GM12878 (cell line): Measurements from ENCODE around the gene SPTLC2. TPM values are rescaled to one million over a fixed set of nuclear protein-coding genes. Genes with fewer than 3 reads are reported as not detected.

ENCODE experiments used
- BMI1 ChIP-seq: fragments of 450-650 bp; IDR thresholded peaks from 2 replicates; pipeline ENCODE4 v1.6.1; 2016; ENCODE audit warnings: mild to moderate bottlenecking, moderate library complexity, borderline replicate concordance
- E2F8 ChIP-seq: fragments of 450-650 bp; IDR thresholded peaks from 2 replicates; pipeline ENCODE4 v1.6.1; 2018; ENCODE audit warnings: mild to moderate bottlenecking, low read depth, moderate library complexity; ENCODE audit not compliant: partially characterized antibody
- E4F1 ChIP-seq: fragments of 450-650 bp; IDR thresholded peaks from 2 replicates; pipeline ENCODE4 v1.6.1; 2018; ENCODE audit warnings: borderline replicate concordance, mild to moderate bottlenecking; ENCODE audit not compliant: partially characterized antibody
- IKZF1 ChIP-seq: fragments of 450-650 bp; conservative IDR thresholded peaks from 2 replicates; pipeline ENCODE4 v1.6.1; 2017; ENCODE audit warnings: antibody characterized with exemption, mild to moderate bottlenecking
- IKZF2 ChIP-seq, 2 experiments: fragments of 450-650 bp; IDR thresholded peaks; 2 replicates each; pipeline ENCODE4 v1.6.1; 2017; ENCODE audit warnings: mild to moderate bottlenecking in 2 of 2, moderate library complexity in 2 of 2
- KAT2A ChIP-seq: conservative IDR thresholded peaks from 2 replicates; pipeline ENCODE4 v1.6.1; 2011; ENCODE audit warnings: low read depth, low read length; ENCODE audit not compliant: control insufficient read depth
- MAX ChIP-seq: IDR thresholded peaks from 2 replicates; pipeline ENCODE4 v1.6.1; 2012; ENCODE audit warnings: low read depth, low read length, improper control_type of control experiment
- MYB ChIP-seq: fragments of 150-350 bp; IDR thresholded peaks from 2 replicates; pipeline ENCODE4 v1.6.1; 2014; ENCODE audit warnings: mild to moderate bottlenecking, low read depth, low read length, borderline replicate concordance
- MYC ChIP-seq: IDR thresholded peaks from 2 replicates; pipeline ENCODE4 v1.6.1; 2011; ENCODE audit warnings: mild to moderate bottlenecking, low read length, moderate library complexity, inconsistent platforms; ENCODE audit not compliant: insufficient read depth, insufficient replicate concordance, insufficient read length, severe bottlenecking
- NFXL1 ChIP-seq: fragments of 450-650 bp; IDR thresholded peaks from 2 replicates; pipeline ENCODE4 v1.6.1; 2017; ENCODE audit warnings: antibody characterized with exemption, mild to moderate bottlenecking, borderline replicate concordance
- NKRF ChIP-seq: fragments of 450-650 bp; conservative IDR thresholded peaks from 2 replicates; pipeline ENCODE4 v1.6.1; 2017; ENCODE audit warnings: mild to moderate bottlenecking, moderate library complexity
- POU2F2 ChIP-seq: IDR thresholded peaks from 3 replicates; pipeline ENCODE4 v1.6.1; 2011; ENCODE audit warnings: low read depth, mild to moderate bottlenecking, low read length, borderline replicate concordance
- RB1 ChIP-seq: fragments of 450-650 bp; formaldehyde crosslinking; IDR thresholded peaks from 2 replicates; pipeline ENCODE4 v1.6.1; 2017; ENCODE audit warnings: mild to moderate bottlenecking, borderline replicate concordance
- RBBP5 ChIP-seq: fragments of 200-600 bp; sonication (generic); conservative IDR thresholded peaks from 2 replicates; pipeline ENCODE4 v1.6.1; 2016
- RFX5 ChIP-seq: IDR thresholded peaks from 2 replicates; pipeline ENCODE4 v1.6.1; 2011; ENCODE audit warnings: low read depth, low read length, improper control_type of control experiment
- SKIL ChIP-seq: fragments of 450-650 bp; IDR thresholded peaks from 2 replicates; pipeline ENCODE4 v1.6.1; 2017; ENCODE audit warnings: mild to moderate bottlenecking, low read depth, inconsistent platforms; ENCODE audit not compliant: poor library complexity, severe bottlenecking
- SPI1 ChIP-seq: IDR thresholded peaks from 2 replicates; pipeline ENCODE4 v1.6.1; 2011; ENCODE audit warnings: low read depth, mild to moderate bottlenecking, low read length, moderate library complexity, borderline replicate concordance; ENCODE audit not compliant: insufficient read depth
- SUZ12 ChIP-seq: fragments of 200-600 bp; sonication (generic); IDR thresholded peaks from one replicate; pipeline ENCODE4 v1.6.1; 2018; ENCODE audit warnings: antibody characterized with exemption, mild to moderate bottlenecking; ENCODE audit not compliant: unreplicated experiment
- ZNF24 ChIP-seq: fragments of 450-650 bp; IDR thresholded peaks from 2 replicates; pipeline ENCODE4 v1.6.1; 2017; ENCODE audit warnings: antibody characterized with exemption, mild to moderate bottlenecking
- polyA plus RNA-seq, 11 experiments: library from polyadenylated mRNA; depleted of rRNA in 4 of 11; unstranded in 6 of 11; stranded (reverse) in 5 of 11; fragments of >200 nt; fragmentation: Nextera tagmentation in 4 of 11; fragmentation: Illumina TruSeq in 1 of 11; extraction: Ambion mirVana in 4 of 11; extraction: Trizol in 1 of 11; gene quantifications; 1 replicate in 1 of 11; 2 replicates in 10 of 11; pipeline versions ENCODE4 v1.2.1 to v1.2.3, GENCODE V29; 2011 to 2016; ENCODE audit warnings: inconsistent platforms in 2 of 11, missing spikeins in 2 of 11, low read depth in 1 of 11
- total RNA-seq, 4 experiments: library from RNA; depleted of rRNA in 3 of 4; stranded (reverse); fragments of >200 nt in 3 of 4; fragmentation: Illumina TruSeq in 1 of 4; extraction: Trizol in 1 of 4; gene quantifications; 2 replicates each; pipeline versions ENCODE4 v1.2.1 to v1.2.3, GENCODE V29; 2013 to 2021

The SPTLC2 gene
- total and polyA plus RNA-seq, 10 of the 15 experiments (the other 5 are each of a cell fraction or from before 2014, with no cell fraction given) = 6.9 to 35.1 (median 19.7) TPM

- TF ChIP-seq E2F8 (no peak), MAX (peak; percentile 9; the same call in 1 of the 2 replicates), E4F1 (peak; percentile 38), RBBP5 (no peak), POU2F2 (0 out of 3 replicates have a peak, but pooled peaks have one; percentile 23), RB1 (peak; percentile 88), NFXL1 (no peak), MYB (no peak), MYC (no peak), SUZ12 (no peak), IKZF2 (IDR thresholded peaks at IDR 0.05) (peak; percentile 61 to 76; a peak in 3 of 4 replicates), BMI1 (no peak), KAT2A (no peak), ZNF24 (no peak), IKZF1 (peak; percentile 95), SKIL (no peak), NKRF (peak; percentile 95), RFX5 (peak; percentile 79; the same call in 1 of the 2 replicates), SPI1 (0 out of 2 replicates have a peak, but pooled peaks have one; percentile 12)
Measured at GRCh38 chr14:77616454-77617229, at the start of gene SPTLC2 (continued).
